CD4-positive, alpha-beta T cell treated with Interleukin-1 beta for 1 hour (primary cell): ENCODE results near the gene EBI3.
"Not testable (repeated sequence)": the region's sequence is repeated elsewhere in the genome, so short reads cannot be mapped to it uniquely, and the experiment has no call there.

Experiments
- DNase-seq, 2 donors: peaks; one replicate each; pipeline ENCODE4 v3.0.0-alpha.2; 2020 to 2022

Gene EBI3

GRCh38 chr19:4237510-4237909, 8.2 kb downstream of the EBI3 start:
- not testable (repeated sequence) for DNase-seq

GRCh38 chr19:4238831-4239230, 9.5 kb downstream of the EBI3 start:
- DNase-seq = no peak

GRCh38 chr19:4241824-4242430, 12.6 kb downstream of the EBI3 start:
- DNase-seq = no peak

GRCh38 chr19:4245938-4246337, 16.6 kb downstream of the EBI3 start:
- not testable (repeated sequence) for DNase-seq

- DNase-seq = peak; percentile 99
Measured at GRCh38 chr19:4246767-4247593, 17.7 kb downstream of the EBI3 start, which contains the start of gene YJU2. TSS of gene YJU2 (plus strand) at chr19:4247080. CDS start at chr19:4247147, 67 bp downstream.

GRCh38 chr19:4256563-4256962, 27.2 kb downstream of the EBI3 start:
- DNase-seq = no peak

- DNase-seq = no peak
Measured at GRCh38 chr19:4257025-4257424, 27.7 kb downstream of the EBI3 start.

GRCh38 chr19:4258181-4258580, 28.9 kb downstream of the EBI3 start:
- DNase-seq = no peak

- DNase-seq = no peak
Measured at GRCh38 chr19:4260613-4261191, 31.4 kb downstream of the EBI3 start.

- DNase-seq = peak in 1 of 2 donors; percentile 20
Measured at GRCh38 chr19:4264812-4265211, 35.5 kb downstream of the EBI3 start.

- no peak for DNase-seq
Measured at GRCh38 chr19:4266253-4267000, 37.1 kb downstream of the EBI3 start.

- DNase-seq = peak; percentile 49 to 53
Measured at GRCh38 chr19:4267101-4267900, 38.0 kb downstream of the EBI3 start.

GRCh38 chr19:4267901-4268815, 38.8 kb downstream of the EBI3 start:
- no peak for DNase-seq

- no peak for DNase-seq
Measured at GRCh38 chr19:4268816-4269430, 39.6 kb downstream of the EBI3 start.

GRCh38 chr19:4272894-4273293, 43.6 kb downstream of the EBI3 start:
- no peak for DNase-seq

- not testable (repeated sequence) for DNase-seq
Measured at GRCh38 chr19:4274321-4274686, 45.0 kb downstream of the EBI3 start.

GRCh38 chr19:4277191-4277696, 47.9 kb downstream of the EBI3 start:
- DNase-seq = no peak

GRCh38 chr19:4278010-4278409, 48.7 kb downstream of the EBI3 start:
- no peak for DNase-seq

- no peak for DNase-seq
Measured at GRCh38 chr19:4278419-4279266, 49.3 kb downstream of the EBI3 start, which contains the start of gene SHD. TSS of gene SHD (plus strand) at chr19:4279266. CDS start at chr19:4280064, 798 bp downstream.

- no peak for DNase-seq
Measured at GRCh38 chr19:4279267-4279529, 49.9 kb downstream of the EBI3 start.
